Ammon's horn (tissue), 1 donor: ENCODE measurements around the gene IQGAP1.
A peak's percentile ranks its signal among the peaks of the same experiment; 100 is the strongest.
"Not testable (repeated sequence)": the region's sequence is repeated elsewhere in the genome, so short reads cannot be mapped to it uniquely, and the experiment has no call there.

Experiments used
- DNase-seq: peaks from one replicate; pipeline ENCODE4 v3.0.0-alpha.2; 2016; ENCODE audit warnings: low spot score

The IQGAP1 gene

DNA sequence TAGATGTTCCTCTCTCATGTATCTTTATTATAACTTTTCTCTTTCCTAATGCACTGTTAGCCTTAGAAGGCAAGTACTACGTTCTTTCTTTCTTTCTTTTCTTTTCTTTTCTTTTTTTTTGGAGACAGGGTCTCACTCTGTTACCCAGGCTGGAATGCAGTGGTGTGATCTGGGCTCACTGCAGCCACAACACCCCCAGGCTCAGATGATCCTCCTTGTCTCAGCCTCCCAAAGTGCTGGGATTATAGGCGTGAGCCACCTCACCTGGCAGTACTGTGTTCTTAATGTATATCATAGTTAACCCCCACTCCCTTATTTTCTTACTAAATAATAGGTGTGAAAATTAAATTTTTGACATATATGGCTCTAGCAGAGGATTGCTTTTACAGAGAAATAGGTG is 23.1 kb downstream of the IQGAP1 start:
- no peak for DNase-seq

DNA sequence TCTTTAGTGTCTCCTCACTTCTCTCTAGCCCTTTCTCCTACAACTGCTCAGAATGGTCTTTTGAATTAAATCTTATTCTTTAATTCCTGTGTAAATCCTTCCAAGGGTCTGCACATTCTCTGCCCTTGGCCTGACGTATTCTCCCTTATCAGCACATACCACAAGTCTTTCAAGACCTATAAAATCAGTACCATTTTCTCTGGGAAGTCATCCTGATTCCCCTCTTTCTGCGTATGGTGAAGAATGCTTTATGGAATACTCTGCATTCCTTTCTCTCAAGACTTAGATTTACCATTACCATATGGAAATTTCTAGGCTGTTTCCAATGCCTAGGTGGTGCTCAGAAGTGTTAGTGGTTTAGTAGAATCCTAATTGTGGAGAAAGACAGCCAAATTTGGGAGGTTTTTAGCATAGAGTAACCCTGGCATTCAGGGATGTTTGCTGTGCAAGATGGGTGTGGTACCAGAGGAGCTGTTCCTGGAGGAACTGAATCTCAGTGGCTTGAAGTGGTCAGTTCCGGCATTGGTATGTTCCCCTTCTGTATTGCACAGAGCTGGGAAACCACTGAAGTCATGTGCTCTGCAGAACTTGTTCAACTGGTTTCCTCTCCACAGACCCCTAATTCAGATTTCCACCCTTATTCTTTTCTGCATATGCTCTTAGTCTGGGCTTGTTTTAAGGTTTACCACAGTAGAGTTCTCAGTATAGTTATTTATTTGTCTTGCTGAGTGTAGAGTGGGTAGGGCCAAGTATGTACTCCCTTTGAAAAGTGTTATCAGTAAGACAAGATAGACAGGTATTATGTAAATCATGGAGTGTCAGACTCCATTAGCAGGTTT is 24.5 kb downstream of the IQGAP1 start:
- peak; percentile 67 for DNase-seq

DNA sequence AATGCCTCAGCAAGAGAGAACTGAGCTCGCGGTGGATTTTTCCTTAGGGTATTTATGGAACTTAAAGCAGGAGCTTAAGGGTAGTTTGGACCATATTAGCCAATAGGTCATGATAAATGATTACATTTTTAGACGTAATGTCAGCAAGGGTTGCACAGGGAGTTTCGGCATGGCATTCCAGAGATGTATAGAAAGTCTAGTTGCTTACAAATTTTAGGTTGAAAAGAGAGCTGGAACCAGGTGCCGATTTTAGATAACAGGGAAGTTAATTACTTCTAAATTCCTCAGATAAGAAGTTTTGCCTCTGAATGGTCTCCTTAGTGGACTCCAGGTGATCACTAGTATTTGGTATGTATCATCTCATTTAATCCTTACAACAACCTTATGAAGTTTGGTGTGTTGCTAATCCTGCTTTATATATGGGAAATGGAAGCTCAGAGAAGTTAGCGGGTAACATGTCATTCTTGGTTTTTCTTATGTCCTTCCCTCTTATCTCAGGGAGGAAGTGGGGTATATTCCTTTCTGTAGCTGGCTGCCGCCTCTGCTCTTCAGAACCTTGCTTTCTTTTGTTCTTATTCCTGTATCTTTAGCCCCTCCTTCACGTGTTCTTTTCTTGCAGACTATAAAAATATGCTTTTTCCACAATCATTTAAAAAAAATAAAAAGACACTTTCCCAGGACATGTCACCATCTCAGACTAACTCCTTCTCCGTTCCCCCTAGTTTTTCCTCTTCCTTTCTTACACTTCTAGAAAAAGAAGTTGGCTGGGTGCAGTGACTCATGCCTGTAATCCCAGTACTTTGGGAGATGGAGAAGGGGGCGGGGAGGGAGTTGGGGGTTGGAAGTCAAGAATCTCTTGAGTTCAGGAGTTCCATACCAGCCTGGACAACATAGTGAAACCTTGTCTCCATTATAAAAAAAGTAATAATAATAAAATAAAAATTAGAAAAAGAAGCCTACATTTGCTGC is 25.7 kb downstream of the IQGAP1 start:
- no peak for DNase-seq

DNA sequence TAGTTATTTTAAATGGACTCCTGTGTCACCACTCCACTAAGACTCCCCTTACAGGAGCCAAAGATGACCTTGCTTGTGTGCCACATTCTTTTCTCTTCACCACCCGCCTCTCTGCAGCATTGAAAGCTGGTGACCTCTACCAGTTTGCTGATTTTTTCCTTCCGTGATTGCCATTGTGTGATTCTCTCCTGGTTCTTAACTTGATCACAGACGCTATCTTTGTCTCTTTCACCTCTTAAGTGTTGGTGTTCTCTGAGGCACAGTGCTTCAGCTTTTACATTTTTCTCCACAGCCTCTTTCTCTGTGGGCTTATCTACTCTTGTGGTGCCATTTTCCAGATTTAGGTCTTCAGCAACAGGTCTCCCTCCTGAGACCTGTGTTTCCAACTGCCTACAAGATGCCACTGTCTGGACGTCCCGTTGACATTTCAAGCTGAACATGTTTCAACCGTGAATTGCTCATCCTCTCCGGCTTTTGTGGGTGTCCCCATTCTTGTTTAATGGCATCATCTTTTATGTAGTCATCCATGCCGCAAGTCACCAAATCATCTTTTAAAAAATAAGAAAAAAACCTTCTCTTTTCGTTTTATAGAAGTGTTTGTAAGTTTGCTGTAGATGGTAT is 26.5 kb downstream of the IQGAP1 start:
- DNase-seq: no peak

DNA sequence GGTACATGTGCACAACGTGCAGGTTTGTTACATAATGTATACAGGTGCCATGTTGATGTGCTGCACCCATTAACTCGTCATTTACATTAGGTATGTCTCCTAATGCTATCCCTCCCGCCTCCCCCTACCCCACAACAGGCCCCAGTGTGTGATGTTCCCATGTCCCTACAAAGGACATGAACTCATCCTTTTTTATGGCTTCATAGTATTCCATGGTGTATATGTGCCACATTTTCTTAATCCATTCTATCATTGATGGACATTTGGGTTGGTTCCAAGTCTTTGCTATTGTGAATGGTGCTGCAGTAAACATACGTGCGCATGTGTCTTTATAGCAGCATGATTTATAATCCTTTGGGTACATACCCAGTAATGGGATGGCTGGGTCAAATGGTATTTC is 28.0 kb downstream of the IQGAP1 start:
- DNase-seq: not testable (repeated sequence)

DNA sequence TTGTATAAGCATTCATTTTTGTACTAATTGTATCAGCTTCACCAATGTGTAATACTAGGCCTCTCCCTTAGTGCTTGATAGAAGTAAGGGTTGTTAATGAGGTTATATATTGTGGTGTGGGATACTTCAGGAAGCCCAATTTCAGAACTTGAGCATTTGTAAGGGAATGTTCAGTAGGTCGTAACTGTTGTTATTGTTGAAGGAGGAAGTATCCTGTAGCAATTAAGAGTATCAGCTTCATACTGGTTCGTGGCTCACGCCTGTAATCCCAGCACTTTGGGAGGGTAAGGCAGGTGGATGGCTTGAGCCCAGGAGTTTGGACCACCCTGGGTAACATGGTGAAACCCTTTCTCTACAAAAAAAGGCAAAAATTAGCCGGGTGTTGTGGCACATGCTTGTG is 30.6 kb downstream of the IQGAP1 start:
- no peak for DNase-seq

DNA sequence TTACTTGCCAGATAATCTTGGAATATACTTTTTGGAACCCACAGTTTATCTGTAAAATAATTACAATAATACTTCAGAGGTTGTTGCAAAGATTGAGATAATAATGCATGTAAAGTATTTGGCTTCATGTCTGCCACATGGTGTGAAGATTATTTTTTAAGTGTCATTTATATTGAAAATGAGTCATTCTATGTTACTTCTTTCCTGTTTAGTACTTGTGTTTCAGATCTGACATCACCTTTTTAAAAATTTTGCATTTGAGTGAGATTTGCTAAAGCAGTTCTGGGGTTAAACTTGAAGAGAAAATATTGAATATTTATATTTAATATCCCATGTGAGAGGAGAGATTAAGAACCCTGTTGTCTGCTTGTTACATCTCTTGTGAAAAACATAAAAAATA is 31.2 kb downstream of the IQGAP1 start:
- no peak for DNase-seq

DNA sequence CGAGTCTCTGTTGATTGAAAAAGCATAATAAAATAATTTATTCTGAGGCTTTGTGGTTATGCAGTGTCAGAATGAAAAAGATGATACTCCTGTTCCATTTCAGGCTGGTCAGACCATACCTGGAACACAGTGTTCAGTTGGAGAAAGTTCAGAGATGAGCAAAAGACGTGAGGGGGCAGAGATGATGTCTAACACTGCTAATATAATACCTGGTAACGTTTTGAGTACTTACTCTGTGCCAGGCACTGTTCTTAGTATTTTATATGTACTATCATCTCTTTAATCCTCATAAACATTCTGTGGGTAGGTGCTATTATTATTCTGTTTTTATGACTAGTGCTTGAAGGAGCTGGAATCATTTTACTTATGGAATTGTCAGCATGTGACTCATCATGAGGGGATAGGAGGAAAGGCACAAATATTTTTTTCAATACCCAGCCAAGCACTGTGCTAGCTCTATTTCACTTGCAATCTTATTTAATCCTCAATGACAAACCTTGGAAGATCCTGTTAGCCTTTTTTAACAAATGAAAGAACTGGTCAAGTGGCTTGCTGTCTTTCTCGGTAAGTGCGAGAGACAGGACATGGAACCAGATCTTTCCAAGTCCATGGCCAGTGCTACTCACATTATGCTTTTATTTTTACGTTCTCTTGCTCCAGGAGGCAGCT is 31.8 kb downstream of the IQGAP1 start:
- no peak for DNase-seq

DNA sequence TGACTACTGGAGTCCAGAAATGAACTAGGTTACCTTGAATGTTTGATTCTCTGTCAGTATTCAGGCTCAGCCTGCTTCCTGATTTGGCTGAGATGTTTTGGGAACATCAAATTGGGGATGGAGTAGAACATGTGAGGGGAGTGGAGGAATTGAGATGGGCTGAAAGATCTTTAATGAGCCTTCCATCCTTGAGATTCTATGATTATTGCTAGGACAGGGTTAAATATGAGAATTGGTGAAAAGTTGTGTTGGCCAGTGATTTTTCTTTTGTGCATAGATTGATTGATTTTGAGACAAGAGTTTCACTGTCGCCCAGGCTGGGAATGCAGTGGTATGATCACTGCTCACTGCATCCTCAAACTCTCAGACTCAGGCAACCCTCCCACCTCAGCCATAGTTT is 32.4 kb downstream of the IQGAP1 start:
- DNase-seq: no peak

DNA sequence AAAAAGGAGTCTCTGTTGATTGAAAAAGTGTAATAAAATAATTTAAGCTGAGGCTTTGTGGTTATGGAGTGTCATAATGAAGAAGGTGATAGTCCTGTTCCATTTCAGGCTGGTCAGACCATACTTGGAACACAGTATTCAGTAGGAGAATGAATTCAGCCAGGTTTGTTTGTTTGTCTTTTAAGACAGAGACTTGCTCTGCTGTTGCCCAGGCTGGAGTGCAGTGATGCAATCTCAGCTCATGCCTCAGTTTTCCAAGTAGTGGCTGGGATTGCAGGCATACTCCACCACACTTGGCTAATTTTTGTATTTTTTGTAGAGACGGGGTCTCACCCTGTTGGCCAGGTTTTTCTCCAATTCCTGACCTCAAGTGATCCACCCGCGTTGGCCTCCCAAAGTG is 33.5 kb downstream of the IQGAP1 start:
- no peak for DNase-seq

DNA sequence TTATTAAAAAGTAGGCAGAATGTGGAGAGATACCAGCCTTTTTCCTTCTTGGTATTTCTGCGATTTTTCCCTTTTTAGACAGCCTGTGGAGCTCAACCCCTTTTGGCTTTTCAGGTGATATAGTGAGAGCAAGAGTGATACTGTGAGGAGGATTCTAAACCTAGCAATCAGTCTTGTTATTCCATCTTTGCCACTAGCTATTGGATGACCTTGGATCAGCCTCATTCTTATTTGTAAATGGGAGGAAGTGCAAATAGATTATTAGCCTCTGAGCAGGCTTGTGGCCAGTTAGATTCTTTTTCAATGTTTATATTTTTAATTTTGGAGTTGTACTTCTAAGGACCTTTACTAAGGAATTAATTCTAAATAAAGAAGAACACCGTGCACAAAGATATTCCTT is 34.0 kb downstream of the IQGAP1 start:
- DNase-seq: no peak

DNA sequence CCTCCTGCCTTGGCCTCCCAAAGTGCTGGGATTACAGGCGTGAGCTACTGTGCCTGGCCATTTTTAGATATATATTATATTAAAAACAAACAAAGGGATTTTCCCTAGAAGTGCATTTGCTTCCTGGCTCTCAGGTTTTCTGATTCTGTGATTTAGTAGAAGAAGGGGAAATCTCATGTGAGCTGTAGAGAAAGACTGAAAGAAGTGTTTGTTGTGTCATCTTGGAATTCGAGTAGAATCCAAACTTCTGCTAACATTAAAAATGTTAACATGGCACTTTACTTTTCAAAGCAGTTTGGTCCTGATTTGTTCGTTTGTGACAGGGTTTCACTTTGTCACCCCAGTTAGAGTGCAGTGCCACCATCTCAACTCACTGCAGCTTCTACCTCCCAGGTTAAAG is 34.9 kb downstream of the IQGAP1 start:
- DNase-seq: no peak

DNA sequence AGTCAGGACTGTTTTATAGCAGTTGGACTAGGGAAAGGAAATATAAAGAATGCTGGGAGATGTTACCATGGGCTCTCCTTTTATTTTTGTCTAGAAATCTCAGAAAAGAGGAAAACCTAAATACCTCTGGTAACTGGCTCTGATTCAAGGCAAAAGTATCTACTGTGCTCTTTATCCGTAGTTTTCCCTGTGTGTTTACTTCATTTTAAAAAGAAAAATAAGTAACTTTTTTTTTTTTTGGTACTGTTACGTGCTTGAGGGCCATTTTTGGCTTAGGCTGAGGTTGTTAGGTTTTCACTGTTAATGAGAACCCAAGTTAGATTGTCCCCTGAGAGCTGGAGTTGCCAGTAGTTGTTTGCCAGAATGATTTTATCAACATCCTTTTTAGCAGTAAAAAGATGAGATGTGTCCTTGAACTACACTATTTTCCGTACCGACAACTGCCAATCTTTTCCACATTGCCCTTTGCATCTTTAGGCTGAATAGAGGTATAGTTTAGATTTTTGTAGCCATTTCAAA is 35.8 kb downstream of the IQGAP1 start:
- DNase-seq: no peak

DNA sequence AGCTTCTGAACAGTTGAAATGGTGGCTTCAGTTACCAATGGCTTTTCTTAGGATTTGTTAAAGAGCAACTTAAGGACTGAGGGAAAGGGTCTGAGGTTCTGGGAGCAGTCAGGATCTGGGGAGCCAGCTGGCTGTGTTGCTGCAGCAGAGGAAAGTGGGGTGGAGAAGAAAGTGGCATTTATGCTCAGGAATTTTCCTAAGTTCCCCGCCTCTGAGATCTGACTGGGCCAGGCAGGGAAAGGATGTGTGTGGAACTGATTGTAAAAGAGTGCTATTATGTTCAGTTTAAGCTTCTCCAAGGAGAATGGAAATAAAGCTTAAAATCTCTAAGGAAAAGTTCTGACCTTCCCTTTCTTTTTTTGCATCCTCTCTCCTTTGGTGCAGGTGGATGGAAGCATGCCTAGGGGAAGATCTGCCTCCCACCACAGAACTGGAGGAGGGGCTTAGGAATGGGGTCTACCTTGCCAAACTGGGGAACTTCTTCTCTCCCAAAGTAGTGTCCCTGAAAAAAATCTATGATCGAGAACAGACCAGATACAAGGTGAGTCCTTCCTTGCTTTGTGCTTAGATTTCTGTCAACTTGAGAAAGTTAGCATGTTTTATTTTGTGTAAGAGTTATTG is 37.8 kb downstream of the IQGAP1 start:
- peak; percentile 63 for DNase-seq

DNA sequence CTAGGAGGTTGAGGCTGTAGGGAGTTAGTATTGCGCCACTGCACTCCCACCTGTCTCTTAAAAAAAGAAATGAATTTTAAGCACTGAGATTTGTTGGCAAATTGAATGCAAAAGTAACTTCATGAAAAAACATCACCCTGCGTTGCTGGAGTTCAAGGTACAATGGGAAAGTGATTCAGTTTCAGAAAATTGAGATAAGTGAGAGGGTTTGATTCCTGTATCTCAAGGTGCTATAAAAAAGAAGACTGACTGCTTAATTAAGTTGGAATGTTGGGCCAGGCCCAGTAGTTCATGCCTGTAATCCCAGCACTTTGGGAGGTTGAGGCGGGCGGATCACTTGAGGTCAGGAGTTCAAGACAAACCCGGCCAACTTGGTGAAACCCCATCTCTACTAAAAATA is 39.1 kb downstream of the IQGAP1 start:
- no peak for DNase-seq

DNA sequence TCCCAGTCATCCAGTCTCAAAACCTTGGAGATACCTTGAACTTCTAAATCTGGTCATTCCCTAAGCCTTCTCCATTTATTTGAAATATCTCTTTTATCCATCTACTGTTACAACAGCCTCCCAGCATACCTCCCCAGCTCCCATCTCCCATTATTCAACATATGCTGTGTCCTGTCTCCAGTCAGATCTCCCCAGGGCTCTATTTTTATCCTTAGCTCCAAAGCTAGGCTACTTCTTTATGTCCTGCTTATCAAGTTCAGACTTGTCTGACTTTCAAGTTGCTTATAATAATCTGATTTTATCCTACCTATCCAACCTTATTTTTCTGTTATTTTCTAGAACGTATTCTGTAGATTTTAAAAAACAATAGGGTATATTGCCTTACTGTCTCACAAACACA is 44.2 kb downstream of the IQGAP1 start:
- no peak for DNase-seq

DNA sequence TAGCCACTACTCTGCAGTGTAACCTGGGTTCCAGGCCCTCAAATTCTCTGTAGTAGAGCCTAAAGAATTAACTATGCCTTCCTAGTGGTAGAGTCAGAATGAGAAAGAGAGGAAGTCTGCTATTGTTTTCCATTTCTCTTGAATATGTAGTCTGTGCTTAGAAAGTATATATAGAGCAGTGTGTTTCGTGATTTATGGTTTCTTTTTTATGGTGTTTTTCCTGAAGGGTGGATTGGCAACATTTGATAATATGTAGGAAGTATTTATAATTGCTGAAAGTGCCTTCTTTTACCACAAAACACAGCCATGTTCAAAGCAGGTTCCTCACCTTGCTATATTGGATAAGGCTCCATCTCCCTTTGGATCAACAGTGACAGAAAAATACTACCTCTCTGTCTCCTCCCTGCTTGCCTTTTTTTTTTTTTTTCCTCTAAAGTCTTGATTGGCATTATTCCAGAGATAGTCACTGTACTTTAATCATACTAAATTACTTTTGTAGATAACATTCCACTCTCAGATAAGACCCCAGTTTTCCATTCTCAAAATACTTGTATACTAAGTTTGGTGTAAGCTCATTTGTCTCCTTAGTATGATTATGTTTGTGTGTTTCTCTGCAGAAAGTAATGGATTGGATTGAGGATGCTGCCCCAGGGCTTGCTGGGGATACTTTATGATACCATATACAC is 47.8 kb downstream of the IQGAP1 start:
- no peak for DNase-seq

DNA sequence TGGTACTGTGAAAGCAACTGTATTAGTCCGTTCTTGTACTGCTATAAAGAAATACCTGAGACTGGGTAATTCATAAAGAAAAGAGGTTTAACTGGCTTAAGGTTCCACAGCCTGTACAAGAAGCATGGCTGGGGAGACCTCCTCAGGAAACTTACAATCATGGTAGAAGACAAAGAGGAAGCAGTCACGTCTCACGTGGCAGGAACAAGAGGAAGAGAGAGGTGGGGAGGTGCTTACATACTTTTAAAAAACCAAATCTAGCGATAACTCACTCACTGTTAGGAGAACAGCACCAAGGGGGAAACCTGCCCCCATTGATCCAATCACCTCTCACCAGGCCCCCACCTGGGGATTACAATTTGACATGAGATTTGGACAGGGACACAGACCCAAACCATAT is 48.9 kb downstream of the IQGAP1 start:
- no peak for DNase-seq

DNA sequence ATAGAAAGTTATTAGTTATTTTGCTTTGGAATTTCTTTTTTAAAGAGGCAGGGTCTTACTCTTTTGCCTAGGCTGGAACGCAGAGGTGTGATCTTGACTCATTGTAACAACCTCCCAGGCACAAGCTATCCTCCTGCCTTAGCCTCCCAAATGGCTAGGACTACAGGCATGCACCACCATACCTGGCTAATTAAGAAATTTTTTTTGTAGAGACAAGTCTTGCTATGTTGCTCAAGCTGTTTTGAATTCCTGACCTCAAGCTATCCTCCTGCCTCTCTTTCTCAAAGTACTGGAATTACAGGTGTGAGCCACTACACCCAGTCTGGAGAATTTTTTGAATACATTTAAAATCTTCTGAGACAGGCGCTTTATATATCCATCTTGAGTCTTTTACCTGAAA is 49.5 kb downstream of the IQGAP1 start:
- DNase-seq: no peak

DNA sequence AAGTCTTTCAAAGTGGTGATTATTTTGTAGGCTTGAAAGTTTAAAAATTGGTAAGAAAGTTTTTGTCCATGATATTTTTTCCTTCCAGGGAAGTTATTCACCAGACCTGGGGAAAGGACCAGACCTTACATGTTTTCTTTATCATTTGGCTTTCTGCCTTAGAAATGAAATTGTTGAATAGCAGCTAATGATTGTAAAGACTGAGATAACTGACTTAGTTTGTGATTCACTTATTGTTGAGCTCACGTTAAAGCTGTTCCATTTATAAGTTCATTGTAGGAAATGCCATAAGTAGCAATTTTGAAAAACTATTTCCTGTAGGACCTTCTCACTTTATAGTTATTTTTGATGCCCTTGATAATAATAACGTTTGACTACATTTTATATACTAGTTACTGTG is 51.9 kb downstream of the IQGAP1 start:
- DNase-seq: no peak

DNA sequence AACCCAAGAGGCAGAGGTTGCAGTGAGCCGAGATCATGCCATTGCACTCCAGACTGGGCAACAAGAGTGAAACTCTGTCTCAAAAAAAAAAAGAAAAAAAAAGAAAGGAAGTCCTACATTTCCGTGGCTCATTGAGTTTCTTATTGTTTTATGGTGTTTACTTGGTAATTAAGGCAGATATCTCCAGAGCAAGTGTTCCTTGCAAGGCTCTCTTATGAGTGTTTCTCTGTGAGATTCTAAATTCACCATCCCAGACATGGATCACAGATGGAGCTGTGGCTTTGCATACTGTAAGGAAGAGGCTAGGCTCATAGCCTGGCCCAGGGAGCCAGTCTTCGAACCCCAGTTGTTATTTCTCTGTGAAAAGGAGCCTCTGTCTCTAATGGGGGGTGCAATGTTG is 53.0 kb downstream of the IQGAP1 start:
- DNase-seq: no peak
